Astrocyte (in vitro differentiated cells and primary cell): ENCODE results near the gene EPO. TPM values are rescaled to one million over a fixed set of nuclear protein-coding genes. Genes with fewer than 3 reads are reported as not detected.

Experiments
- DNase-seq: peaks from one replicate; pipeline ENCODE4 v3.0.0-alpha.2; 2010; ENCODE audit warnings: low read depth
- FAIRE-seq: peaks from 2 replicates; lab custom pipeline; 2011; peaks lifted over from hg19 to GRCh38; lab: Jason Lieb, UNC
- H2AFZ ChIP-seq: 2 replicates; pipeline ENCODE4 v1.6.0; 2012; ENCODE audit warnings: low read depth, low read length, inconsistent platforms
- H3K27ac ChIP-seq: 2 replicates; pipeline ENCODE4 v1.5.1; 2011; ENCODE audit warnings: low read depth, low read length, inconsistent platforms
- H3K27me3 ChIP-seq: 2 replicates; pipeline ENCODE4 v1.6.0; 2011; ENCODE audit warnings: low read length, inconsistent platforms; ENCODE audit not compliant: insufficient read depth
- H3K36me3 ChIP-seq: 2 replicates; pipeline ENCODE4 v1.5.1; 2011; ENCODE audit warnings: low read length, inconsistent platforms; ENCODE audit not compliant: insufficient read depth
- H3K4me1 ChIP-seq: 2 replicates; pipeline ENCODE4 v1.5.1; 2011; ENCODE audit warnings: low read length, inconsistent platforms; ENCODE audit not compliant: insufficient read depth
- H3K4me2 ChIP-seq: 2 replicates; pipeline ENCODE4 v1.6.0; 2012; ENCODE audit warnings: low read length, inconsistent platforms
- H3K4me3 ChIP-seq: 2 replicates; pipeline ENCODE4 v1.5.1; 2011; ENCODE audit warnings: low read depth, mild to moderate bottlenecking, low read length, inconsistent platforms; ENCODE audit not compliant: insufficient read depth
- H3K79me2 ChIP-seq: 2 replicates; pipeline ENCODE4 v1.6.0; 2012; ENCODE audit warnings: mild to moderate bottlenecking, low read length, inconsistent platforms; ENCODE audit not compliant: insufficient read depth
- H3K9ac ChIP-seq: 2 replicates; pipeline ENCODE4 v1.6.0; 2012; ENCODE audit warnings: mild to moderate bottlenecking, low read length, inconsistent platforms
- H3K9me3 ChIP-seq: 2 replicates; pipeline ENCODE4 v1.5.1; 2012; ENCODE audit warnings: low read depth, mild to moderate bottlenecking, low read length, inconsistent platforms; ENCODE audit not compliant: insufficient read depth
- H4K20me1 ChIP-seq: 2 replicates; pipeline ENCODE4 v1.6.0; 2012; ENCODE audit warnings: low read length, inconsistent platforms; ENCODE audit not compliant: insufficient read depth
- H3K27ac Mint-ChIP-seq: one replicate; pipeline ENCODE4 v1.8.0; 2021; ENCODE audit warnings: mild to moderate bottlenecking, mixed read lengths; ENCODE audit not compliant: unreplicated experiment
- H3K27me3 Mint-ChIP-seq: one replicate; pipeline ENCODE4 v1.8.0; 2021; ENCODE audit warnings: low read depth, mixed read lengths; ENCODE audit not compliant: unreplicated experiment
- H3K36me3 Mint-ChIP-seq: one replicate; pipeline ENCODE4 v1.8.0; 2021; ENCODE audit warnings: low read depth, mixed read lengths; ENCODE audit not compliant: unreplicated experiment
- H3K4me1 Mint-ChIP-seq: one replicate; pipeline ENCODE4 v1.8.0; 2021; ENCODE audit warnings: low read depth, mixed read lengths; ENCODE audit not compliant: unreplicated experiment
- H3K4me3 Mint-ChIP-seq: one replicate; pipeline ENCODE4 v1.8.0; 2021; ENCODE audit warnings: mild to moderate bottlenecking, moderate library complexity, mixed read lengths; ENCODE audit not compliant: unreplicated experiment
- H3K9me3 Mint-ChIP-seq: one replicate; pipeline ENCODE4 v1.8.0; 2021; ENCODE audit warnings: mild to moderate bottlenecking, mixed read lengths; ENCODE audit not compliant: unreplicated experiment
- CTCF ChIP-seq: IDR thresholded peaks from 2 replicates; pipeline ENCODE4 v1.5.1; 2011; ENCODE audit warnings: low read depth, mild to moderate bottlenecking, inconsistent platforms, low read length, moderate library complexity; ENCODE audit not compliant: insufficient read depth
- EZH2 ChIP-seq: IDR thresholded peaks from 2 replicates; pipeline ENCODE4 v1.6.1; 2012; ENCODE audit warnings: mild to moderate bottlenecking, low read length, inconsistent platforms; ENCODE audit not compliant: insufficient read depth
- total RNA-seq: library from RNA; stranded (reverse); gene quantifications from 2 replicates; pipeline ENCODE4 v1.2.1, GENCODE V29; 2021

The EPO gene
- total RNA-seq, 1 donor from 2014 or later, result not detected

GRCh38 chr7:100739934-100740333 is 19.7 kb downstream of the EPO start:
- TF ChIP-seq CTCF (no peak), EZH2 (no peak)
- H3K4me2 ChIP-seq, result no peak overlapping the region
- no peak overlapping the region for H2AFZ ChIP-seq
- H3K27me3 ChIP-seq, result no peaks in the 10 kb centered on the region
- H3K36me3 ChIP-seq, result no peaks in the 10 kb centered on the region
- DNase-seq (no peak), FAIRE-seq (no peak)
- no peaks in the 10 kb centered on the region for H3K4me1 ChIP-seq
- no peaks in the 10 kb centered on the region for H3K4me1 Mint-ChIP-seq
- H3K27me3 Mint-ChIP-seq, result peaks cover 7% of the 10 kb centered on the region
- no peak overlapping the region for H3K27ac ChIP-seq
- no peaks in the 10 kb centered on the region for H3K9me3 ChIP-seq
- no peak overlapping the region for H3K9ac ChIP-seq
- no peaks in the 10 kb centered on the region for H3K79me2 ChIP-seq
- no peaks in the 10 kb centered on the region for H3K36me3 Mint-ChIP-seq
- H3K4me3 ChIP-seq, result no peak overlapping the region
- H3K9me3 Mint-ChIP-seq, result no peaks in the 10 kb centered on the region
- no peak overlapping the region for H3K4me3 Mint-ChIP-seq
- H4K20me1 ChIP-seq, result no peaks in the 10 kb centered on the region
- H3K27ac Mint-ChIP-seq, result no peak overlapping the region

GRCh38 chr7:100744605-100745004 is 24.3 kb downstream of the EPO start:
- H3K27me3 Mint-ChIP-seq, result peaks cover 28% of the 10 kb centered on the region
- H2AFZ ChIP-seq, result no peak overlapping the region
- no peaks in the 10 kb centered on the region for H3K4me1 Mint-ChIP-seq

More at GRCh38 chr7:100744605-100745004, 24.3 kb downstream of the EPO start:
- Histone ChIP-seq H3K27ac (no peak overlapping the region), H4K20me1 (no peaks in the 10 kb centered on the region), H3K9ac (no peak overlapping the region), H3K4me1 (no peaks in the 10 kb centered on the region), H3K4me2 (no peak overlapping the region), H3K9me3 (no peaks in the 10 kb centered on the region), H3K79me2 (no peaks in the 10 kb centered on the region), H3K36me3 (no peaks in the 10 kb centered on the region), H3K27me3 (peaks cover 3% of the 10 kb centered on the region), H3K4me3 (no peak overlapping the region)
- FAIRE-seq (no peak), DNase-seq (no peak)
- TF ChIP-seq EZH2 (no peak), CTCF (no peak)
- H3K36me3 Mint-ChIP-seq, result no peaks in the 10 kb centered on the region
- no peak overlapping the region for H3K27ac Mint-ChIP-seq
- H3K4me3 Mint-ChIP-seq, result no peak overlapping the region
- H3K9me3 Mint-ChIP-seq, result no peaks in the 10 kb centered on the region
